Forelimb muscle (tissue), 1 donor: ENCODE measurements around the gene UBAC2. TPM values are rescaled to one million over a fixed set of nuclear protein-coding genes. Genes with fewer than 3 reads are reported as not detected.
"Not testable (repeated sequence)": the region's sequence is repeated elsewhere in the genome, so short reads cannot be mapped to it uniquely, and the experiment has no call there.

Experiments used
- DNase-seq: peaks from one replicate; pipeline ENCODE4 v3.0.0-alpha.2; 2013; ENCODE audit warnings: low read depth
- polyA plus RNA-seq: library from polyadenylated mRNA; unstranded; fragments of 120-200 nt; gene quantifications from one replicate; pipeline ENCODE4 v1.2.1, GENCODE V29; 2013; ENCODE audit not compliant: insufficient read length

Gene UBAC2
- polyA plus RNA-seq, 1 donor: 97.0 TPM

DNA sequence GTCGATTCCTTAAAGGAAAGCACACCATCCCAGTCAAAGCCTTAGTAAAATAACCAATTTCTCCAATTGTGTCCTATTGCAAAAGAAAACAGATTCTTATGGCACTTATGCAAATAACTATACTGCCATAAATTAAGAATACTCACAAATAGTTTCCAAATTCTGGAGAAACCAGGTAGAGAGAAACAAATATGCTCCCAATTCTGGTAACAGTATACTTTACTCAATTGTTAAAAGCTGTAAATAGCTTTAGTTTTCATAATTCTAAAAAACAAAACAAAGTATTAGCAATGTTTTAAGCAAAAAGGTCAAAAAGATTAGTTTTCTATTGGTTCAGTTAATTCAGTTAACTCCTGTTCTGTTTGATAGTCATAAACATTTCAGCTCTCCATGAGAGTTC is 18.2 kb upstream of the UBAC2 start:
- DNase-seq: no peak

DNA sequence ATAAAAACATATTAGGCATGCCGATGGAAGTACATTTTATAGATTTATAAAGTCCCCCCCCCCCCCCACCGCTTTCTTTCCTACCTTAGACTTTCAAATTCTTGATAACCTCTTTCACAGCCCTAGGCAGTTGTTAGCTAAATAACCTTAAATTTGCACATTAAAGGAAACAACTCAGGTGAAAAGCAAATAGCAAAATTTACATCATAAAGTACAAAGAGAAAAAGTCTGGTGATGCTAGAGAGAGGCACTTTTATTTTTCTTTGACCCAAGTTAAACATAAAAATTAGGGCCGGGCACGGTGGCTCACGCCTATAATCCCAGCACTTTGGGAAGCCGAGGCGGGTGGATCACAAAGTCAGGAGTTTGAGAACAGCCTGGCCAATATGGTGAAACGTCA is 15.0 kb upstream of the UBAC2 start:
- DNase-seq: no peak

DNA sequence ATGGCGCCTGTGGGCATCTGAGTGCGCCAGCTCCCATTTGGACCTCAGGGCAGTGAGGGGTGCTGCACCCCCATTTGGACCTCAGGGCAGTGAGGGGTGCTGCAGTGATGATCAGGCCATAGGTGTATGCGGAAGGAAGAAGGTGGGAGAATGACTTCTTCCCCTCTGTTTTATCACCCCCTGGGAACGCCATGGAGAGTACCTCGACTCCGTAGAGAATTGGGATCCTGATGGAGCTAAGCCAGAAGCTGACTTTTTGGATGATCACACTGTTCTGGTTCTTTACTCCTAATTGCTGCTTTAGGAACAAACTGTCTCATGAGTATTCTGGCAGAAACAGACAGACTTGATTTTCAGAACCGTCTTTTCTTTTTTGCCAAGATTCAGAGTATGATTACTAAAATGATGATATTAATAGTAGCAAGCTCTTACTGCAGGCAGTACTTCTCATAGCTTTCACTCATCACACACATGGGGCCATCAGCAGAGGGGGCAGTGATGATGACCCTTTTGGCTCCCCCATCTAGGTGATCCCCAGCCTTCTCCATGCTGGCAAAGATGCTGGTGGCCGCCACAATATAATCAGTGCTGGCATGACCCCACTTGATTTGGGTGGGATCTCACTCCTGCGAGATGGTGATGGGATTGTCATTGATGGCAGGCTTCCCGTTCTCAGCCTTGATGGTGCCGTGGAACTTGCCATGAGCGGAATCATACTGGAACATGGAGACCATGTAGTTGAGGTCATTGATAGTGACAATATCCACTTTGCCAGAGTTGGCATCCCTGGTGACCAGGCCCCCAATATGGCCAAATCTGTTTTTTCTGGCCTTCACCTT is 10.3 kb upstream of the UBAC2 start:
- DNase-seq: no peak

GRCh38 chr13:99191336-99191899 is 9.2 kb upstream of the UBAC2 start:
- no peak for DNase-seq

GRCh38 chr13:99191900-99192399 is 8.7 kb upstream of the UBAC2 start:
- no peak for DNase-seq

DNA sequence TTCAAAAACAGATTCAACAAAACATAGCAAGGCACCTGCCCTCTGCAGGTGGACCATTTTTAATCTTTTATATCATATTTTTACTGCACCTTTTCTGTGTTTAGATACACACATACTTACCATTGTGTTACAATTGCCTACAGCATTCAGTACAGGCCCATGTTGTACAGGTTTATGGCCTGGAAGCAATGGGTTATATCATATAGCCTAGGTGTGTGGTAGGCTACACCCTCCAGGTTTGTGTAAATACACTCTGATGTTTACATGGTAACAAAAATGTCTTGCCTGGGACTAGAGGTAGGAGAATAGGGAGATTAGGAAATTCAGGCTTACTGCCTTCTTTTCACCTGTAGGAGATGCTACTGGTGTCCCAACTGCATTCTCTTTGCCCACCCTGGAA is 8.2 kb upstream of the UBAC2 start:
- no peak for DNase-seq

GRCh38 chr13:99193152-99193551 is 7.5 kb upstream of the UBAC2 start:
- no peak for DNase-seq

DNA sequence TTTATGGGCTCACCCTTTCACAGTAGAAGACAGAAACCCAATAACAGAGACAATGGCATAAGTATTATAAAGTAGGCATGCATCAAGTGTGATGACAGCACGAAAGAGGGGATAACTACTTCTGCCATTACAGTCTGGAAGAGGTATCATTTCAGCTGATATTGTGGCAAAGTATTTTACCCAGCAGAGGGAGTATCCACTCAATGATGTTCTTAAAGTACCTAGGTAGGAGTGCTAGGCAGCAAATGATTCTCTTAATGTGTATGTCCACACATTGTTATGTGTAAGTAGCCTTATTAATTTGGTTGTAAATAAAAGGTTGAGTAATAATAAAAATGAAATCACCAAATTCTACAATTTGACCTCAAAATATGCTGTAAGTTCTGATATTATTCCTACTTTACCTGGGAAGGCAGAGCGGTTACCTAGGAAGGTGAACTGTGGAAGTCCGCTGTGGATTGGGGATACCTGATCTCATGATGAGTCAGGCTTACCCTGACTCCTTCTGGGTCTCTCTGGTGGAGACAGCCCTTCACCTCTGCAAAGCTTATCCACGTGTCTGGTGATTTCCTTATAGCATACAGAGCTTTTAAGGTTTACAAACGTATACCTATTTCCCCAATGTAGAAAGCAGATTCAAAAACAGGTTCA is 4.1 kb upstream of the UBAC2 start:
- DNase-seq: no peak

DNA sequence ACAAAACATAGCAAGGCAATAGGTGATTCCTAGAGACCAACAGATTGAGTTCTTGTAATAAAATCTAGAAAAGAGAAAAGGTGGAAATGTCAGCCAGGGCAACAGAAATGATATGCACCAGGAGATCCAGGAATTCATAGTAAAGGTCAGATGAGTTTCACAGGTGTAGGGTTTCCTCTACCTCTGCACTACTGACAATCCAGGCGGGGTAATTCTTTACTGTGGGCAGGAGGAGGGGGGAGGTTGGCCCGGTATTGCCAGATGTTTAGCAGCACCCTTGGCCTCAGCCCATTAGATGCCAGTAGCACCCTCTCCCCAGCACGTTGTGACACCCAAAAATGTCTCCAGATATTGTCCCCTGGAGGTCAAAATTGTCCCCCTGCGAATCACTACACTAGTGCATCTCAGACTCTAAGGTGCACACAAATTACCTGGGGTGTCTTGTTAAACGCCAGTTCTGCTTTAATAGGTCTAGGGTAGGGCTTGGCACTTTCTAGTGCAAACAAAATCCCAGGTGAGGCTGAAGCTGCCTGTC is 3.5 kb upstream of the UBAC2 start:
- DNase-seq: no peak

DNA sequence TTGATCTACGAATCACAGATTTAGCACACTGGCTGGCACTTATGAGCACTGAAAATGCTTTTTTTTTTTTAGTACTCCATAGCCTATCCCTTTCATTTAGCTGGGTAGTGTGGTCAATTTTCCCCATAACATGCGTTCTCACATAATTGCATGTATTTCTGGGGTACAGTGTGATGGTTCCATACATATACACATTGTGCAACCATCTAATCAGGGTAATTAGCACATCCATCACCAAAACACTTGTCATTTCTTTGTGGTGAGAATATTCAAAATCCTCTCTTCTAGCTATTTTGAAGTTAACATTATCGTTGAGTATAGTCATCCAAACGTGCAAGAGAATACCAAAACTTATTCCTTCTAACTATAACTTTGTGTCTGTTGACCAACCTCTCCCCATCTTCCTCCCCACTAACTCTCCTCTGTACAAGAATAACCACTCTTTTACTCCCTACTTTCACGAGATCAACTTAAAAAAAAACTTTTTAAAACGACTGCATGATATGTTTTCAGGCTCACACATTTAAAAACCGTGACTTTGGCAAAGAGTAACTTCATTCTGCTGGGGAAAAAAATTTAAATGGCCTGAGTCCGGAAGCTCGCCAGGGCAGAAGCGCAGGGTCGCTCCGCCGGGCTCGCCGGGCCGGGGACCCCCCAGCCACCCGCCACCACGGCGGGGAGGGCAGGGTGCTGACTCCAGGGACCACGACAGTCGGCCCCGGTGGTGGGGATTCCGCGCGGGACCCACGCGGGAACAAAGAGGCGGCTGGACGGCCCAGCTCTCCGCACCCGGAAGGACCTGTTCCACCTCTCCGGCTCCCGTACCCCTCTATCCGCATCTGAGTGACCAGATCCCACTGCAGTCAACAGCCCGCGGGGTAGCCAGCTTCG is 868 bp upstream of the UBAC2 start:
- DNase-seq: no peak

- no peak for DNase-seq
Observed at GRCh38 chr13:99203601-99204579, 3.2 kb downstream of the UBAC2 start.

- DNase-seq: no peak
Observed at GRCh38 chr13:99205621-99206220, 5.1 kb downstream of the UBAC2 start.

- DNase-seq: no peak
Observed at GRCh38 chr13:99206226-99206625, 5.6 kb downstream of the UBAC2 start.

DNA sequence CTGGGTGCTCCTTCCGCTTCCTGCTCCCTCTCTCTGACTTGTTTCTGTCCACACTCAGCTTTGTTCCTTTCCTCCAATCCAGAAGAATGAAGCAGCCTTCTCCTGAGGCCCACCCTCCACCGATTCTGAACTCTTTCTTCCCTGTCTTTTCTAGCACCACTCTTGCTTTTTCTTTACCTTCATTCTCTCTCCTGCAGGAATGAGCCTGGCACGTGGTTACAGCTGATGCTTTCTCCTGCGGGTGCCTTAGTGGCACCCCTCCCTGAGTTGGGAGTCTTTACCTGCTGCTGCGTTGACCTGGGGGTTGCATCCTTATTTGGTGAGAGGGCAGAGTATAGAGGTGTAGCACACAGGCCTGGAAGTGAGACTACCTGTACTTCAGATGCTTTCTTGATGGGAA is 6.2 kb downstream of the UBAC2 start:
- DNase-seq: no peak

GRCh38 chr13:99207511-99207910 is 6.9 kb downstream of the UBAC2 start:
- no peak for DNase-seq

GRCh38 chr13:99208185-99208584 is 7.5 kb downstream of the UBAC2 start:
- DNase-seq: no peak

GRCh38 chr13:99208845-99209527 is 8.3 kb downstream of the UBAC2 start:
- DNase-seq: no peak

GRCh38 chr13:99210627-99211026 is 10.0 kb downstream of the UBAC2 start:
- not testable (repeated sequence) for DNase-seq

DNA sequence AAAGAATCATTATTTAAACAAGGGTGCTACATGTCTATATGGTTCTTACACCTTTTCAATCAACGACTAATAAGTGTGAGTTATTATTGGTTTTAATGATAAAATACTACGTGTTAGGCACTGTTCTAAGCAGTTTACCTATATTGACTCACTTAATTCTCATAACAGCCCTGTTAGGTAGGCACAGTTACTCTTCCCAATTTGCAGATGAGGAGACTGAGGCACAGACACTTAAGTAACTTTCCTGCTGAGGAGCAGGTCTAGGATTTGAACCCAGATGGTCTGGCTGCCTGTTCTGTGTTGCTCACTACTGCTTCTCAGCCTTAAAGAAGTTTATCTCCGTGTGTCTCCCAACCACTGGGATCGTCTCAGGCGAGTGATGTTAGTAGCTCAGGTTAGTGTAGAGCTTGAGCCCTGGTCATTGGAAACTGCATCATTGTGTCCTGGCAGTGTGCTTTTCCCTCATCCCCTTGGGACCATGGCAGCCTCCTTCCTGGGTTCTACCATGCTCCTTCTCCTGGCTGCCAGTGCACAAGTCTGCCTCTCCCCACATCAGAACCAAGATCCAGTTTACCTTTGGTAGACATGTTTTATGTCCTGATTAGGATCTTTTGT is 10.9 kb downstream of the UBAC2 start:
- no peak for DNase-seq
